ENCODE results near the gene MXRA5. TPM values are rescaled to one million over a fixed set of nuclear protein-coding genes. Genes with fewer than 3 reads are reported as not detected.
"Not testable (repeated sequence)": the region's sequence is repeated elsewhere in the genome, so short reads cannot be mapped to it uniquely, and the experiment has no call there.

Gene MXRA5, protein sequence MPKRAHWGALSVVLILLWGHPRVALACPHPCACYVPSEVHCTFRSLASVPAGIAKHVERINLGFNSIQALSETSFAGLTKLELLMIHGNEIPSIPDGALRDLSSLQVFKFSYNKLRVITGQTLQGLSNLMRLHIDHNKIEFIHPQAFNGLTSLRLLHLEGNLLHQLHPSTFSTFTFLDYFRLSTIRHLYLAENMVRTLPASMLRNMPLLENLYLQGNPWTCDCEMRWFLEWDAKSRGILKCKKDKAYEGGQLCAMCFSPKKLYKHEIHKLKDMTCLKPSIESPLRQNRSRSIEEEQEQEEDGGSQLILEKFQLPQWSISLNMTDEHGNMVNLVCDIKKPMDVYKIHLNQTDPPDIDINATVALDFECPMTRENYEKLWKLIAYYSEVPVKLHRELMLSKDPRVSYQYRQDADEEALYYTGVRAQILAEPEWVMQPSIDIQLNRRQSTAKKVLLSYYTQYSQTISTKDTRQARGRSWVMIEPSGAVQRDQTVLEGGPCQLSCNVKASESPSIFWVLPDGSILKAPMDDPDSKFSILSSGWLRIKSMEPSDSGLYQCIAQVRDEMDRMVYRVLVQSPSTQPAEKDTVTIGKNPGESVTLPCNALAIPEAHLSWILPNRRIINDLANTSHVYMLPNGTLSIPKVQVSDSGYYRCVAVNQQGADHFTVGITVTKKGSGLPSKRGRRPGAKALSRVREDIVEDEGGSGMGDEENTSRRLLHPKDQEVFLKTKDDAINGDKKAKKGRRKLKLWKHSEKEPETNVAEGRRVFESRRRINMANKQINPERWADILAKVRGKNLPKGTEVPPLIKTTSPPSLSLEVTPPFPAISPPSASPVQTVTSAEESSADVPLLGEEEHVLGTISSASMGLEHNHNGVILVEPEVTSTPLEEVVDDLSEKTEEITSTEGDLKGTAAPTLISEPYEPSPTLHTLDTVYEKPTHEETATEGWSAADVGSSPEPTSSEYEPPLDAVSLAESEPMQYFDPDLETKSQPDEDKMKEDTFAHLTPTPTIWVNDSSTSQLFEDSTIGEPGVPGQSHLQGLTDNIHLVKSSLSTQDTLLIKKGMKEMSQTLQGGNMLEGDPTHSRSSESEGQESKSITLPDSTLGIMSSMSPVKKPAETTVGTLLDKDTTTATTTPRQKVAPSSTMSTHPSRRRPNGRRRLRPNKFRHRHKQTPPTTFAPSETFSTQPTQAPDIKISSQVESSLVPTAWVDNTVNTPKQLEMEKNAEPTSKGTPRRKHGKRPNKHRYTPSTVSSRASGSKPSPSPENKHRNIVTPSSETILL (N-terminal part only)
- total RNA-seq = 3.5 TPM
- long read RNA-seq, partial matches to known transcripts = 0 of 1 reads
- long read RNA-seq, other reads (novel, unspliced or antisense) = 1 of 1 reads

DNA sequence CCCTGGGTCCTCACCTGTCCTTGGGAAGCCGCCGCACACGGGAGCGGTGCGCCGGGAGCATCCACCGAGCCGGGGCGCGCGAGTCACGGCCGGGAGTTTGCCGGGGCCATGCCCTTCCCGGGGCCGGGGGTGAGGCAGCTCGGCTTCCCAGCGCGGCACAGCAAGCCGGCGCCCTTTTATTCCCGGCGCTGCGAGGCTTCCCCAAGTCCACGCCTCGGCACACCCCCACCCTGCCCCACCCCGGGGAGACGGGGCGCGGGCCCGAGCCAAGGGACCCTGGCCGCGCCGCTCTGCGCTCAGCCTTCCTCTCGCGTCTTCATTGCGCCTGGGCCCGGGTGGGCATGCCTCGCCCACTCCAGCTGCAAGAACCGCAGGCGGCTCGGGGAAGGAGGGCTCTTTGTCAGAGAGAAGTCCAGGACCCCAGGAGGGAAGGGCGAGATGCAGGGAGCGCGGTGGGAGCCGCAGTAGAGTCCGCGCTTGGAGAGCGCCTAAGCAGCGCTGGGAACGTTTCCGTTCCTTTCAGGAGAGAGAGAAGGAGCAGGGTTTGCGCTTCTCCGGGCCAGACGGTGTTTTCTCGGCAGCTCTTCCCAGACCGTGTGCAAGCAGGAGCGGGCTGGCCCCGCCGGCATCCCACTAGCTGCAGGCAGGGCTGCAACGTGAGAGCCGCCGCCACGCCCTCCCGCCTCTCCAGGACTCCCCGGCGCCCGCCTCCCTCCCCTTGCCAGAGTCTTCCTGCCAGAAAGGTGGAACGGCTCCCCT is at the start of gene MXRA5:
TSS of gene MXRA5 (minus strand) at position 152 of the 759 bp plus-strand sequence. CDS start 2,819 bp downstream, outside the sequence.
- no peak for DNase-seq (ENCODE audit: low spot score)

GRCh38 chrX:3393581-3394111 is 47.2 kb upstream of the MXRA5 start:
- no peak for DNase-seq (ENCODE audit: low spot score)

DNA sequence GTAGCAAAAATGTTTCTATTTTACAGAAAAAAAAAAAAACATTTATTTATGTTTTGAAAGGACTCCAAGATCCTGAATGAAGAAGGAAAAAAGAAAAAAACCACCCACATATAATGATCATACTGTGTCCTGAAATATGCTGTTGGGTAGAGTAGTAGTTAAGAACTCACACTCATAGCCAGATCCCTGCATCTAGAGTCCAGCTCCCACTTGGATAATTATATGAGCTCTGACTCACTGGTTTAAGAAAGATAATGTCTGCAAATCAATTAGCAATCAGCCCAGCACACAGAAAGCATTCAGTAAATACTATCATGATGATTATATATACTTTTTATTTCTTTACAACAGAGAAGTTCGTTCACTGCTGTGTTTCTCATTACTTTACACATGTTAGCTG is 46.7 kb upstream of the MXRA5 start:
- DNase-seq (ENCODE audit: low spot score) = no peak

- no peak for DNase-seq (ENCODE audit: low spot score)
Observed at GRCh38 chrX:3388457-3388856, 42.0 kb upstream of the MXRA5 start.

DNA sequence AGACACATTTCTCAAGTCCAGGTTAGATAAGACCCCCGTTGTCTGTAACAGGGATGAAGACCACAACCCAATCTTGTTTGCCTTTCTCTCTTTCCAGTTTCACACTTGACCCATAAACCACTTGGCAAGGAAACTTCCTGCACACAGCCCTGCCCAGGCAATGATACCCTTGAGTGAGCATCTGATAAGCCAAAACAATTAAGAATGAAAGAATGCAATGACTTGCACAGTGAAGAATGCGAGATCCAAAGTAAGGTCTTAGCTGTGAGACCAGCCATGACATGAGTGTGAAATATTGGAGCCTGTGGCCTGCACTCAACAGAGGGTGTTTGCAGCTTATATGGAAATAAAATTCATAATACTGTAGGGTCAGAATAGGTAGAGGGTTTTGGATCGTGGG is 37.9 kb upstream of the MXRA5 start:
- no peak for DNase-seq (ENCODE audit: low spot score)

- no peak for DNase-seq (ENCODE audit: low spot score)
Observed at GRCh38 chrX:3380603-3381002, 34.2 kb upstream of the MXRA5 start.

GRCh38 chrX:3379111-3379510 is 32.7 kb upstream of the MXRA5 start:
- DNase-seq (ENCODE audit: low spot score) = no peak

DNA sequence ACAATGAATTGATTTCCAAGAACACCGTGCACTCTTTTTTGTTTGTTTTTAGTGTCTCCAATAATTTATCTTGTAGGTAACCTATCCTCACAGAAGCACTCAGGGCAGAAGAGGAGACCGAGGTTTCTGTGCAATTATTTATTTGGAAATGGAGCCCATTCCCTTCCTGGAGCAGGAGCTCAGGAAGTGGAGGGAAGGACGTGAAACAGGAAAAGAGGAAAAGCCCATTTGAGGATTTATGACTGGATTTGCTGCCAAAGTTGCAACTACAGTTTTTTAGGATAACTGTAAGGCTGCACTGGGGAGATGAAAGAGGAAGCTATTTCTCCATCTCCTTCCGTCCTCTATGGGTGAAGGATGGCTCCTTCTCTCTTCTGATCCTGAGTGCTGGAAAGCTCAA is 31.7 kb upstream of the MXRA5 start:
- no peak for DNase-seq (ENCODE audit: low spot score)

GRCh38 chrX:3377560-3377959 is 31.1 kb upstream of the MXRA5 start:
- DNase-seq (ENCODE audit: low spot score) = no peak

GRCh38 chrX:3375878-3376508 is 29.5 kb upstream of the MXRA5 start:
- not testable (repeated sequence) for DNase-seq (ENCODE audit: low spot score)

DNA sequence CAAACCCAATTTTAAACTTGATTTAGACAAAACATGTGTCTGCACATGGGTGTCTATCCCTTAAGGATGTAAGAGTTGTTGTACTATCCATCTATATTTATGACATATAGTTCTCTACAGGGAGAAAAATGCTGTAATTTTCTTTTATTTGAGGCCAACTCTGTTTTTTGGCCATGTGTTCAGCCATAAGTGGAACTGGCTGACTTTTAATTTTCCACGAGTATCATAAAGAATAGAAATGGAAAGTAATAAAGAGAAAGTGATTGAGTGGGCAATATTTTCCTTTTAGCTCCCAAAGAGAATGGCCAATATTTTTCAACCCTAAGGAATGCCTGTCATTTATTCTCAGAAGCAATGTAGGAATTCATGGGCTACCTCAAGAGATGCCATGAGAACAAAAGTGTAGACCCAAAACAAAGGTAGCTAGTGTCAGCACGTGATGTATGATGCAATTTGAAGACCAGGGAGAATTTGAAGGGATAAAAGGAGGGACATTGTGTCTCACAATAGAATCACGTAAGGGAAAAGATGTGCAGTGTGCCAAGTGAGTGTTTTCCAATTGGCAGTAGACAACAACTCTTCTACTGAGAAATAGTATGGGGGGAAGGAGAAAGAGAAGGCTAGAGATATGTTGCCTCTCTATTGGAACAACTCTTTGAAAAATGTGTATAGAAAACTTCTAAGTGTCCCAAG is 27.8 kb upstream of the MXRA5 start:
- DNase-seq (ENCODE audit: low spot score) = no peak

DNA sequence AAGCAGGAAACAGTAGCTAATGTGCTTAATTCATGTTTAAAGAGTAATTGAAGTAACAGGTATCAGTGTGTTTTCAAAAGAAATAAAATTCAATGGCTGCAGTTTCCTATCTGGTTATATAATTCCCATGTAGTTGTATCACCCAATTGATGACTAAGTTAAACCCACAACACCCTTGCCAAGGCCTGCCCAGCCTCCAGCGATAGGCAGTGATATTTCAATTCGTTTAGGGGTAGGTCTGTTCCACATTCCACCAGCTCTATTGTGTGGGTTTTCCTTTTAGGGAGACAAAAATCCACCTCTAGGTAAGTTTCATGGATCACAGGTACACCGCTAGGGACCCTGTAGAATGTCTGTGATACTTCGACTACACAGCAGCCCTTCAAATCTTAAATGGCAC is 24.7 kb upstream of the MXRA5 start:
- no peak for DNase-seq (ENCODE audit: low spot score)

- DNase-seq (ENCODE audit: low spot score) = no peak
Observed at GRCh38 chrX:3370656-3371055, 24.2 kb upstream of the MXRA5 start.

- no peak for DNase-seq (ENCODE audit: low spot score)
Observed at GRCh38 chrX:3362956-3363355, 16.5 kb upstream of the MXRA5 start.

GRCh38 chrX:3360881-3361280 is 14.4 kb upstream of the MXRA5 start:
- DNase-seq (ENCODE audit: low spot score) = no peak

- DNase-seq (ENCODE audit: low spot score) = not testable (repeated sequence)
Observed at GRCh38 chrX:3352741-3353140, 6.3 kb upstream of the MXRA5 start.

DNA sequence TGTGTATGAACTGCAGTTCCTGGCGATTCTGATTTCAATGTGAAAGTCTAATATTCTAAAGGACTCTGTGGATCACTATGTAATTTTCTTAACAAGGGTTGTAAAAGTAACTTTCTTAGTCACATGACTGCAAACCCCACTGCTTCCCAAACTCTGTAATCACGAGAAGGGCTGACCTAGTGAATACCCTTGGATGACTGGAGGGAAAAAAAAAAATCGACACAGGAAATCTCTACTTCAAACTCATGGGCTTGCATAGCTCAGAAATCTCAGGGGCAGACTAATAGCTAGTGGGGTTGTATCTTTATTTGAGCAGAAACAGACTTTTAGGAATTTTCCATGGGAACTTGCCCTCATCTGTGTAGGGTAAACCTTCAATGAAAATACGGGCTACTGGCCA is 4.8 kb upstream of the MXRA5 start:
- DNase-seq (ENCODE audit: low spot score) = no peak

DNA sequence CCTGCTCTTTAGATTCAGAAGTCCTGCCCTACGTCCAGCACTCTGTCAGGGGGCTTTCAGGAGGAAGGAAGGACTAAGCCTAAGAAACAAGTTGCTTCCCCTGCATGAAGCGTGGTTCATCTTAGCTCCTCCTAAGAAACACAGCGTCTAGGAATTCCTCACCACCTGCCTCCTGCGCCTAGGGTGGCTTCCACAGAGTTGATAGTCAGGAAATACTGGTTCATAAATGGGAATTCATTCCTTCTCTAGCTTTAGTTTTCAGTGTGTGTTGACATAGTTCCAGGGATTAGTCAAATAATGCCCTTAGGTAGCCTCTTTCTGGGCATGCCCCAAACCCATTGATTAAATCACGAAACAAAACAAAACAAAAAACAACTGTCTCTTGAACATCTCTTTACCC is 1.7 kb upstream of the MXRA5 start:
- DNase-seq (ENCODE audit: low spot score) = no peak

Data from mesenteric fat pad (tissue), 1 donor.